ENCODE data around the gene ATG5.

ATG5 gene

DNA sequence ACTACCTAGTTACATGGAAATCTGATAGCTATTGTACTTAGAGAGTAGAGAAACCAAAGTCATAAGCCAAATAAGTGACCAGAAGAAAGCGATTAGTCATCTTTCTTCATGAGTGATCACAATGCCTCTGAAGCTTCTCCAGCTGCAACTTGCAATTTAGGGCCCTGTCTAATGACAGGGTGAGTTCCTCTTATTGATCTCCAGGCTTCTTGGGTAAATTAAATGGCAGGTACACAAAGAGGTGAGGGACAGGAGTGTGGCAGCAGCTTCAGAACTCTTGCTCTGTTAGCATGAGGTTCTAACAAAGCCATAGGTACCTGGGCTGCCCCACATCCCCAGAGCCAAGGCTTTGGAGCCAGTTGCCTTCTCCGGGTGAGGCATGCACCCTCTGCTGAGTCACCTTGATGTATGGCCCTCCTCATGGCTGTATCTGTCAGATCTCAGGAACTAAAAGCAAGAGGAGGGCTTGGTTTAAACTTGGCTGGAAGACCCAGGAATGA, 178.7 kb downstream of the ATG5 start:
- ChIA-PET CTCF (interaction anchor here (0.7 to 2.2 kb wide), 2 partner anchors 76 to 565 kb away, joined by 3 to 6 read pairs; no protein-coding TSS in a partner anchor), POLR2A (no interaction called here)
- Histone ChIP-seq H3K4me1 (ENCODE audit: control insufficient read depth, insufficient read depth, low read length) (no peaks in the 10 kb centered on the region), H3K9me3 (ENCODE audit: control insufficient read depth, insufficient read depth, low read depth, low read length) (no peaks in the 10 kb centered on the region), H3K4me3 (ENCODE audit: low read depth, low read length) (no peak overlapping the region), H3K36me3 (ENCODE audit: control insufficient read depth in 2 of 2, insufficient read depth in 1 of 2, low read length in 2 of 2) (no peaks in the 10 kb centered on the region), H3K27ac (ENCODE audit: extremely low read depth, low read depth, low read length) (no peak overlapping the region)
- TF ChIP-seq ZNF221 (tag by site-specific recombination; IDR thresholded peaks at IDR 0.05; ENCODE audit: borderline replicate concordance): no peak
- 0 out of 2 replicates have a peak, but pooled peaks have one; percentile 12 for TF ChIP-seq PRDM1 (tag by site-specific recombination; IDR thresholded peaks at IDR 0.05)
- peak; percentile 94 for TF ChIP-seq SP7 (tag by site-specific recombination; IDR thresholded peaks at IDR 0.05)

GRCh38 chr6:106145741-106146227, 179.8 kb downstream of the ATG5 start:
- no peak overlapping the region for H3K4me3 ChIP-seq (ENCODE audit: low read depth, low read length)
- ChIA-PET POLR2A (no interaction called here), CTCF (interaction anchor here (2.2 kb wide), 1 partner anchor 77 kb away, joined by 6 read pairs; no protein-coding TSS in a partner anchor)
- no peak overlapping the region for H3K27ac ChIP-seq (ENCODE audit: extremely low read depth, low read depth, low read length)
- no peaks in the 10 kb centered on the region for H3K4me1 ChIP-seq (ENCODE audit: control insufficient read depth, insufficient read depth, low read length)
- no peaks in the 10 kb centered on the region for H3K36me3 ChIP-seq (ENCODE audit: control insufficient read depth in 2 of 2, insufficient read depth in 1 of 2, low read length in 2 of 2)
- no peak for TF ChIP-seq ZNF140 (tag by site-specific recombination; IDR thresholded peaks at IDR 0.05)
- TF ChIP-seq ZNF335 (tag by site-specific recombination; conservative IDR thresholded peaks at IDR 0.05): 0 out of 2 replicates have a peak, but pooled peaks have one; percentile 36
- TF ChIP-seq ZIC2 (tag by site-specific recombination; IDR thresholded peaks at IDR 0.05): peak; percentile 28; the same call in 1 of the 2 replicates
- no peak for TF ChIP-seq ZNF76 (tag by site-specific recombination; IDR thresholded peaks at IDR 0.05; ENCODE audit: borderline replicate concordance, low read depth)
- H3K9me3 ChIP-seq (ENCODE audit: control insufficient read depth, insufficient read depth, low read depth, low read length): no peaks in the 10 kb centered on the region

- POLR2A ChIA-PET: no interaction called here
- TF ChIP-seq ZNF670 (tag by site-specific recombination; IDR thresholded peaks at IDR 0.05; ENCODE audit: low read depth): no peak
- no peak for TF ChIP-seq ZBTB49 (tag by site-specific recombination; IDR thresholded peaks at IDR 0.05; ENCODE audit: low read depth)
- no peaks in the 10 kb centered on the region for H3K9me3 ChIP-seq (ENCODE audit: control insufficient read depth, insufficient read depth, low read depth, low read length)
- no peak overlapping the region for H3K27ac ChIP-seq (ENCODE audit: extremely low read depth, low read depth, low read length)
- H3K4me1 ChIP-seq (ENCODE audit: control insufficient read depth, insufficient read depth, low read length): no peaks in the 10 kb centered on the region
- no peak overlapping the region for H3K4me3 ChIP-seq (ENCODE audit: low read depth, low read length)
- H3K36me3 ChIP-seq (ENCODE audit: control insufficient read depth in 2 of 2, insufficient read depth in 1 of 2, low read length in 2 of 2): no peaks in the 10 kb centered on the region
- CTCF ChIA-PET: interaction anchor here (2.2 kb wide), 1 partner anchor 78 kb away, joined by 6 read pairs; no protein-coding TSS in a partner anchor
Measured at GRCh38 chr6:106145144-106145543, 180.4 kb downstream of the ATG5 start.

DNA sequence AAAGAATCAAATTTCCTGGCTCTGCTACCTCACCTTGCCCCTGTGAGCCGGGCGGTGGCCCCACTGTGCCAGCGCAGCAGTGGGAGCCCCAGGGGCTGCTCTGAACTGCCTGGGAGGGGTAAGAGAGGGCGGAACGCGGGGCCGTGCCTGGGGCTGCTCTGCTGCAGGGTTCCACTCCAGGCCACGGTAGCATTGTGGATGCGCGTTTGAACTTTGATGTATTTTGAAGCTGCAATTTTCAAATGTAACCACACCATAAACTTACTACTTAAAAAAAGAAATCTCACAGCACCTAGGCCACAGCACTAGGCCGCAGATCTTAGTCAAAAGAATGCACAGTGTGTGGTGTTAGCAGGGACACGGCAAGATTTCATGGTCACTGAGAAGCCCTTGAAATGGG, 181.9 kb downstream of the ATG5 start:
- CTCF ChIA-PET: interaction anchor here (1.2 kb wide), 1 partner anchor 9 kb away, joined by 4 read pairs; no protein-coding TSS in a partner anchor
- no peaks in the 10 kb centered on the region for H3K9me3 ChIP-seq (ENCODE audit: control insufficient read depth, insufficient read depth, low read depth, low read length)
- POLR2A ChIA-PET: no interaction called here
- peak; percentile 27; the same call in 1 of the 2 replicates for TF ChIP-seq ZIC2 (tag by site-specific recombination; IDR thresholded peaks at IDR 0.05)
- no peak for TF ChIP-seq ZNF623 (tag by site-specific recombination; IDR thresholded peaks at IDR 0.05)
- H3K27ac ChIP-seq (ENCODE audit: extremely low read depth, low read depth, low read length): no peak overlapping the region
- no peak overlapping the region for H3K4me3 ChIP-seq (ENCODE audit: low read depth, low read length)
- H3K4me1 ChIP-seq (ENCODE audit: control insufficient read depth, insufficient read depth, low read length): no peaks in the 10 kb centered on the region
- no peaks in the 10 kb centered on the region for H3K36me3 ChIP-seq (ENCODE audit: control insufficient read depth in 2 of 2, insufficient read depth in 1 of 2, low read length in 2 of 2)

GRCh38 chr6:106142876-106143431, 182.6 kb downstream of the ATG5 start:
- Histone ChIP-seq H3K4me3 (ENCODE audit: low read depth, low read length) (no peak overlapping the region), H3K4me1 (ENCODE audit: control insufficient read depth, insufficient read depth, low read length) (no peaks in the 10 kb centered on the region), H3K36me3 (ENCODE audit: control insufficient read depth in 2 of 2, insufficient read depth in 1 of 2, low read length in 2 of 2) (no peaks in the 10 kb centered on the region), H3K27ac (ENCODE audit: extremely low read depth, low read depth, low read length) (no peak overlapping the region), H3K9me3 (ENCODE audit: control insufficient read depth, insufficient read depth, low read depth, low read length) (no peaks in the 10 kb centered on the region)
- CTCF ChIA-PET: interaction anchor here (1.0 to 1.2 kb wide), 2 partner anchors 10 to 80 kb away, joined by 4 read pairs; no protein-coding TSS in a partner anchor
- POLR2A ChIA-PET: no interaction called here
- TF ChIP-seq BCL6B (tag by site-specific recombination; IDR thresholded peaks at IDR 0.05) (no peak), ZNF341 (tag by site-specific recombination; IDR thresholded peaks at IDR 0.05; ENCODE audit: low read depth) (no peak), ZNF747 (tag by site-specific recombination; IDR thresholded peaks at IDR 0.05) (no peak), ZNF768 (tag by site-specific recombination; IDR thresholded peaks at IDR 0.05) (peak; percentile 68; the same call in 1 of the 2 replicates)

All from HEK293 (cell line).